Natural killer cell (primary cell): ENCODE measurements around the gene SSX2IP. TPM values are rescaled to one million over a fixed set of nuclear protein-coding genes. Genes with fewer than 3 reads are reported as not detected.

ENCODE experiments used
- ATAC-seq, 3 donors: fragments of 150-1000 bp in 2 of 3; fragments of 200-7000 bp in 1 of 3; cut with Tn5 transposase; 1 replicate in 1 of 3; 2 replicates in 2 of 3; pipeline ENCODE4 v1.10.0; 2021; ENCODE audit warnings: mild to moderate bottlenecking in 2 of 3, moderate library complexity in 2 of 3
- DNase-seq, 2 donors: peaks; one replicate each; pipeline versions ENCODE4 v3.0.0 to v3.0.0-alpha.2; 2013 to 2021; ENCODE audit warnings: mixed read lengths in 1 of 2
- H3K27ac ChIP-seq: one replicate; pipeline ENCODE4 v1.5.1; 2013; ENCODE audit warnings: mild to moderate bottlenecking, low read length
- H3K27me3 ChIP-seq: one replicate; pipeline ENCODE4 v1.6.1; 2013; ENCODE audit warnings: low read length; ENCODE audit not compliant: control insufficient read depth, insufficient read depth
- H3K36me3 ChIP-seq: one replicate; pipeline ENCODE4 v1.6.1; 2013; ENCODE audit warnings: low read length; ENCODE audit not compliant: control insufficient read depth, insufficient read depth
- H3K4me1 ChIP-seq: one replicate; pipeline ENCODE4 v1.6.1; 2013; ENCODE audit warnings: low read length; ENCODE audit not compliant: control insufficient read depth, insufficient read depth
- H3K4me3 ChIP-seq: one replicate; pipeline ENCODE4 v1.5.1; 2013; ENCODE audit warnings: low read length
- H3K9me3 ChIP-seq: one replicate; pipeline ENCODE4 v1.6.1; 2013; ENCODE audit warnings: low read length; ENCODE audit not compliant: control insufficient read depth, insufficient read depth
- H3K27ac Mint-ChIP-seq, 2 donors: one replicate each; pipeline ENCODE4 v1.8.0; 2022; ENCODE audit warnings: mild to moderate bottlenecking in 2 of 2, mixed read lengths in 2 of 2, moderate library complexity in 1 of 2
- H3K27me3 Mint-ChIP-seq, 2 donors: one replicate each; pipeline ENCODE4 v1.8.0; 2022; ENCODE audit warnings: low read depth in 2 of 2, mixed read lengths in 2 of 2
- H3K36me3 Mint-ChIP-seq: one replicate; pipeline ENCODE4 v1.8.0; 2022; ENCODE audit warnings: mixed read lengths
- H3K4me1 Mint-ChIP-seq, 2 donors: one replicate each; pipeline ENCODE4 v1.8.0; 2022; ENCODE audit warnings: mixed read lengths in 2 of 2
- H3K4me3 Mint-ChIP-seq: one replicate; pipeline ENCODE4 v1.8.0; 2022; ENCODE audit warnings: mild to moderate bottlenecking, moderate library complexity, mixed read lengths
- H3K9me3 Mint-ChIP-seq, 2 donors: one replicate each; pipeline ENCODE4 v1.8.0; 2022; ENCODE audit warnings: mixed read lengths in 2 of 2
- CTCF ChIP-seq: fragments of 200-600 bp; IDR thresholded peaks from one replicate; pipeline ENCODE4 v1.8.0; 2022; ENCODE audit warnings: antibody characterized with exemption
- WGBS: methylation state at CpG from one replicate; pipeline ENCODE4 v1.1.7; 2013; ENCODE audit warnings: missing lambda C conversion rate; ENCODE audit not compliant: insufficient coverage; 5-methylcytosine and 5-hydroxymethylcytosine counted together
- intact Hi-C: fragments of 100-400 bp; cut with micrococcal nuclease; formaldehyde crosslinking; loops from one replicate; pipeline ENCODE4 v1.14.2; 2022
- total RNA-seq, 4 donors: library from RNA; stranded (reverse); fragments of 120-200 nt in 1 of 4; gene quantifications; one replicate each; pipeline versions ENCODE4 v1.2.3 to v1.2.4, GENCODE V29; 2013 to 2022

The SSX2IP gene
- total RNA-seq, 3 donors from 2014 or later (not counting 1 experiment from before 2014, with no cell fraction given): 24.2 to 35.8 (median 27.2) TPM

GRCh38 chr1:84736944-84737343, 46.7 kb upstream of the SSX2IP start:
- H3K27ac ChIP-seq: no peak overlapping the region
- H3K4me1 ChIP-seq: no peaks in the 10 kb centered on the region
- H3K9me3 ChIP-seq: no peaks in the 10 kb centered on the region
- no peak overlapping the region for H3K4me3 ChIP-seq
- Mint-ChIP-seq H3K36me3 (no peaks in the 10 kb centered on the region), H3K4me1 (no peaks in the 10 kb centered on the region), H3K4me3 (no peak overlapping the region), H3K9me3 (no peaks in the 10 kb centered on the region), H3K27ac (no peak overlapping the region), H3K27me3 (peaks cover 14 to 32% of the 10 kb centered on the region in 2 donors)
- TF ChIP-seq CTCF: no peak
- ATAC-seq: no peak
- H3K36me3 ChIP-seq: no peaks in the 10 kb centered on the region
- no peak for DNase-seq
- intact Hi-C loops: no loop called here
- 42% methylated on average over 2 of the region's 3 CpGs for WGBS
- peaks cover 2% of the 10 kb centered on the region for H3K27me3 ChIP-seq

GRCh38 chr1:84736445-84736844, 46.2 kb upstream of the SSX2IP start:
- DNase-seq: no peak
- Histone ChIP-seq H3K27me3 (peaks cover 2% of the 10 kb centered on the region), H3K4me3 (no peak overlapping the region), H3K9me3 (no peaks in the 10 kb centered on the region), H3K36me3 (no peaks in the 10 kb centered on the region), H3K4me1 (no peaks in the 10 kb centered on the region), H3K27ac (no peak overlapping the region)
- Mint-ChIP-seq H3K4me3 (no peak overlapping the region), H3K9me3 (no peaks in the 10 kb centered on the region), H3K27me3 (peaks cover 17 to 31% of the 10 kb centered on the region in 2 donors), H3K36me3 (no peaks in the 10 kb centered on the region), H3K27ac (no peak overlapping the region), H3K4me1 (no peaks in the 10 kb centered on the region)
- intact Hi-C loops: no loop called here
- no peak for TF ChIP-seq CTCF
- no peak for ATAC-seq

GRCh38 chr1:84735483-84735882, 45.2 kb upstream of the SSX2IP start:
- WGBS: no CpG with 5 or more reads among the region's 1 CpG
- intact Hi-C loops: no loop called here
- H3K9me3 ChIP-seq: no peaks in the 10 kb centered on the region
- H3K4me1 ChIP-seq: no peaks in the 10 kb centered on the region
- no peak overlapping the region for H3K27ac ChIP-seq
- H3K27ac Mint-ChIP-seq: no peak overlapping the region
- H3K36me3 ChIP-seq: no peaks in the 10 kb centered on the region
- H3K27me3 ChIP-seq: peaks cover 2% of the 10 kb centered on the region
- H3K27me3 Mint-ChIP-seq: peaks cover 25 to 40% of the 10 kb centered on the region in 2 donors
- no peaks in the 10 kb centered on the region for H3K4me1 Mint-ChIP-seq
- no peaks in the 10 kb centered on the region for H3K36me3 Mint-ChIP-seq
- no peak for DNase-seq
- no peaks in the 10 kb centered on the region for H3K9me3 Mint-ChIP-seq
- no peak overlapping the region for H3K4me3 ChIP-seq
- H3K4me3 Mint-ChIP-seq: no peak overlapping the region
- no peak for ATAC-seq
- TF ChIP-seq CTCF: no peak

- DNase-seq: no peak
- H3K27me3 ChIP-seq: no peaks in the 10 kb centered on the region
- TF ChIP-seq CTCF: no peak
- Mint-ChIP-seq H3K4me1 (no peaks in the 10 kb centered on the region), H3K4me3 (no peak overlapping the region), H3K27ac (no peak overlapping the region), H3K27me3 (peaks cover 30 to 50% of the 10 kb centered on the region in 2 donors), H3K36me3 (no peaks in the 10 kb centered on the region), H3K9me3 (no peaks in the 10 kb centered on the region)
- H3K4me3 ChIP-seq: no peak overlapping the region
- H3K36me3 ChIP-seq: no peaks in the 10 kb centered on the region
- no CpG with 5 or more reads among the region's 2 CpGs for WGBS
- ATAC-seq: no peak
- H3K9me3 ChIP-seq: no peaks in the 10 kb centered on the region
- H3K27ac ChIP-seq: no peak overlapping the region
- no peaks in the 10 kb centered on the region for H3K4me1 ChIP-seq
- intact Hi-C loops: no loop called here
Measured at GRCh38 chr1:84732520-84732919, 42.3 kb upstream of the SSX2IP start.
